Subcutaneous abdominal adipose tissue (tissue), 5 donors: ENCODE results near the gene DSE.
A peak's percentile ranks its signal among the peaks of the same experiment; 100 is the strongest.

Experiments used
- H3K27ac ChIP-seq: one replicate; pipeline ENCODE4 v1.7.0; 2013; ENCODE audit warnings: low read depth, mild to moderate bottlenecking, inconsistent platforms, low read length, moderate library complexity
- H3K27me3 ChIP-seq, 5 donors: one replicate each; pipeline ENCODE4 v1.7.0; 2013; ENCODE audit warnings: low read length in 5 of 5, inconsistent platforms in 1 of 5; ENCODE audit not compliant: control insufficient read depth in 5 of 5, insufficient read depth in 4 of 5
- H3K36me3 ChIP-seq, 5 donors: one replicate each; pipeline ENCODE4 v1.7.0; 2013; ENCODE audit warnings: low read length in 5 of 5; ENCODE audit not compliant: control insufficient read depth in 5 of 5, insufficient read depth in 5 of 5
- H3K4me1 ChIP-seq, 5 donors: one replicate each; pipeline ENCODE4 v1.7.0; 2013; ENCODE audit warnings: low read length in 5 of 5, mild to moderate bottlenecking in 3 of 5, moderate library complexity in 1 of 5; ENCODE audit not compliant: control insufficient read depth in 5 of 5, insufficient read depth in 5 of 5
- H3K4me3 ChIP-seq, 5 donors: one replicate each; pipeline ENCODE4 v1.7.0; 2013; ENCODE audit warnings: low read length in 5 of 5, low read depth in 1 of 5
- H3K9ac ChIP-seq, 5 donors: one replicate each; pipeline ENCODE4 v1.7.0; 2013; ENCODE audit warnings: low read length in 5 of 5, mild to moderate bottlenecking in 4 of 5, moderate library complexity in 3 of 5
- H3K9me3 ChIP-seq, 5 donors: one replicate each; pipeline ENCODE4 v1.7.0; 2013; ENCODE audit warnings: low read length in 5 of 5; ENCODE audit not compliant: control insufficient read depth in 5 of 5
- donor health status: healthy.
- donor health status: healthy.
- donor health status: healthy.
- donor health status: healthy.
- donor health status: healthy.

DSE gene

GRCh38 chr6:116393430-116393829, 22.7 kb downstream of the DSE start:
- Histone ChIP-seq H3K27ac (peak overlapping the region; percentile 26), H3K9ac (peak overlapping the region in 1 of 5 donors; percentile 32), H3K27me3 (no peaks in the 10 kb centered on the region), H3K4me1 (peaks cover 3 to 55% (median 32%) of the 10 kb centered on the region in 5 donors), H3K4me3 (no peak overlapping the region), H3K36me3 (no peaks in the 10 kb centered on the region), H3K9me3 (no peaks in the 10 kb centered on the region)

- Histone ChIP-seq H3K9ac (no peak overlapping the region), H3K9me3 (no peaks in the 10 kb centered on the region)
These were observed 24.9 kb downstream of the DSE start for GRCh38 chr6:116395647-116396046.

GRCh38 chr6:116396441-116396840, 25.7 kb downstream of the DSE start:
- H3K9ac ChIP-seq = no peak overlapping the region
- no peak overlapping the region for H3K4me3 ChIP-seq
- no peaks in the 10 kb centered on the region for H3K9me3 ChIP-seq
- peaks cover 3 to 56% (median 39%) of the 10 kb centered on the region in 5 donors for H3K4me1 ChIP-seq
- H3K36me3 ChIP-seq = peaks cover 0 to 5% (median 0%) of the 10 kb centered on the region in 5 donors
- H3K27me3 ChIP-seq = no peaks in the 10 kb centered on the region
- peak overlapping the region; percentile 91 for H3K27ac ChIP-seq

More at GRCh38 chr6:116395647-116396046, 24.9 kb downstream of the DSE start:
- no peak overlapping the region for H3K27ac ChIP-seq
- peaks cover 3 to 54% (median 39%) of the 10 kb centered on the region in 5 donors for H3K4me1 ChIP-seq
- H3K27me3 ChIP-seq = no peaks in the 10 kb centered on the region
- no peak overlapping the region for H3K4me3 ChIP-seq
- H3K36me3 ChIP-seq = peaks cover 0 to 5% (median 0%) of the 10 kb centered on the region in 5 donors

- peaks cover 0 to 50% (median 31%) of the 10 kb centered on the region in 5 donors for H3K4me1 ChIP-seq
- peak overlapping the region; percentile 91 for H3K27ac ChIP-seq
- H3K4me3 ChIP-seq = no peak overlapping the region
- H3K27me3 ChIP-seq = no peaks in the 10 kb centered on the region
- H3K36me3 ChIP-seq = peaks cover 0 to 5% (median 0%) of the 10 kb centered on the region in 5 donors
- no peaks in the 10 kb centered on the region for H3K9me3 ChIP-seq
- peak overlapping the region in 3 of 5 donors; percentile 30 to 73 (median 64) for H3K9ac ChIP-seq
These were observed 27.2 kb downstream of the DSE start for GRCh38 chr6:116397914-116398313.

GRCh38 chr6:116398316-116399010, 27.7 kb downstream of the DSE start:
- no peaks in the 10 kb centered on the region for H3K9me3 ChIP-seq
- no peaks in the 10 kb centered on the region for H3K27me3 ChIP-seq
- peak overlapping the region; percentile 91 for H3K27ac ChIP-seq
- H3K4me1 ChIP-seq = peaks cover 0 to 50% (median 30%) of the 10 kb centered on the region in 5 donors
- H3K36me3 ChIP-seq = peaks cover 0 to 5% (median 0%) of the 10 kb centered on the region in 5 donors
- peak overlapping the region in 3 of 5 donors; percentile 4 to 73 (median 64) for H3K9ac ChIP-seq
- H3K4me3 ChIP-seq = no peak overlapping the region

GRCh38 chr6:116399287-116399686, 28.5 kb downstream of the DSE start:
- H3K36me3 ChIP-seq = peaks cover 0 to 5% (median 0%) of the 10 kb centered on the region in 5 donors
- no peaks in the 10 kb centered on the region for H3K27me3 ChIP-seq
- H3K27ac ChIP-seq = peak overlapping the region; percentile 91
- H3K4me1 ChIP-seq = peaks cover 1 to 54% (median 37%) of the 10 kb centered on the region in 5 donors
- H3K9ac ChIP-seq = peak overlapping the region in 1 of 5 donors; percentile 21
- no peak overlapping the region for H3K4me3 ChIP-seq
- no peaks in the 10 kb centered on the region for H3K9me3 ChIP-seq

- H3K9me3 ChIP-seq = no peaks in the 10 kb centered on the region
- peaks cover 5 to 64% (median 48%) of the 10 kb centered on the region in 5 donors for H3K4me1 ChIP-seq
- H3K4me3 ChIP-seq = no peak overlapping the region
- peak overlapping the region; percentile 91 for H3K27ac ChIP-seq
- H3K9ac ChIP-seq = peak overlapping the region in 1 of 5 donors; percentile 68
- H3K36me3 ChIP-seq = peaks cover 0 to 5% (median 0%) of the 10 kb centered on the region in 5 donors
- H3K27me3 ChIP-seq = no peaks in the 10 kb centered on the region
These were observed 29.6 kb downstream of the DSE start for GRCh38 chr6:116400328-116400727.

GRCh38 chr6:116402108-116402937, 31.6 kb downstream of the DSE start:
- Histone ChIP-seq H3K9ac (peak overlapping the region in 1 of 5 donors; percentile 68), H3K27ac (peak overlapping the region; percentile 69), H3K36me3 (peaks cover 0 to 5% (median under 1%) of the 10 kb centered on the region in 5 donors), H3K9me3 (no peaks in the 10 kb centered on the region), H3K4me1 (peaks cover 7 to 65% (median 46%) of the 10 kb centered on the region in 5 donors), H3K27me3 (no peaks in the 10 kb centered on the region), H3K4me3 (no peak overlapping the region)

- Histone ChIP-seq H3K4me3 (no peak overlapping the region), H3K27me3 (no peaks in the 10 kb centered on the region), H3K27ac (no peak overlapping the region), H3K9me3 (no peaks in the 10 kb centered on the region), H3K36me3 (peaks cover 0 to 5% (median 3%) of the 10 kb centered on the region in 5 donors), H3K9ac (no peak overlapping the region), H3K4me1 (peaks cover 7 to 59% (median 44%) of the 10 kb centered on the region in 5 donors)
These were observed 32.5 kb downstream of the DSE start for GRCh38 chr6:116403205-116403604.
